Keratinocyte (primary cell): ENCODE measurements around the gene ELK3. TPM values are rescaled to one million over a fixed set of nuclear protein-coding genes. Genes with fewer than 3 reads are reported as not detected.

ENCODE experiments used
- DNase-seq: peaks from one replicate; pipeline ENCODE4 v3.0.0-alpha.2; 2011; ENCODE audit warnings: low read depth, missing footprints, low spot score
- FAIRE-seq: peaks from 2 replicates; lab custom pipeline; 2011; peaks lifted over from hg19 to GRCh38; lab: Jason Lieb, UNC
- H2AFZ ChIP-seq: 2 replicates; pipeline ENCODE4 v1.6.0; 2012; ENCODE audit warnings: low read length, control low read depth, inconsistent platforms; ENCODE audit not compliant: control insufficient read depth
- H3K27ac ChIP-seq: 2 replicates; pipeline ENCODE4 v1.5.1; 2011; ENCODE audit warnings: low read length; ENCODE audit not compliant: control insufficient read depth, insufficient read depth
- H3K27me3 ChIP-seq: 3 replicates; pipeline ENCODE4 v1.6.0; 2011; ENCODE audit warnings: low read length; ENCODE audit not compliant: control insufficient read depth, insufficient read depth; ENCODE audit errors: extremely low read depth
- H3K36me3 ChIP-seq, 2 experiments: 2 replicates in 1 of 2; 3 replicates in 1 of 2; pipeline ENCODE4 v1.5.1; 2011; ENCODE audit warnings: low read length in 2 of 2, mild to moderate bottlenecking in 1 of 2; ENCODE audit not compliant: control insufficient read depth in 2 of 2, insufficient read depth in 2 of 2; ENCODE audit errors: extremely low read depth in 1 of 2
- H3K4me1 ChIP-seq: 3 replicates; pipeline ENCODE4 v1.5.1; 2011; ENCODE audit warnings: low read length; ENCODE audit not compliant: control insufficient read depth, insufficient read depth; ENCODE audit errors: extremely low read depth
- H3K4me2 ChIP-seq: 3 replicates; pipeline ENCODE4 v1.6.0; 2011; ENCODE audit warnings: low read depth, low read length; ENCODE audit not compliant: control insufficient read depth, insufficient read depth; ENCODE audit errors: extremely low read depth
- H3K4me3 ChIP-seq, 3 experiments: fragments of 200-600 bp in 1 of 3; sonication (generic) in 1 of 3; 2 replicates in 2 of 3; 3 replicates in 1 of 3; pipeline ENCODE4 v1.5.1; 2011 to 2016; ENCODE audit warnings: low read length in 3 of 3, mild to moderate bottlenecking in 3 of 3, control low read depth in 2 of 3, inconsistent platforms in 1 of 3, low read depth in 1 of 3, mixed read lengths in 1 of 3, mixed run types in 1 of 3, moderate library complexity in 1 of 3; ENCODE audit not compliant: control insufficient read depth in 2 of 3, insufficient read depth in 2 of 3; ENCODE audit errors: extremely low read depth in 1 of 3
- H3K79me2 ChIP-seq: 2 replicates; pipeline ENCODE4 v1.6.0; 2012; ENCODE audit warnings: low read length; ENCODE audit not compliant: control insufficient read depth, insufficient read depth
- H3K9ac ChIP-seq: 3 replicates; pipeline ENCODE4 v1.6.0; 2011; ENCODE audit warnings: low read length; ENCODE audit not compliant: control insufficient read depth, insufficient read depth; ENCODE audit errors: extremely low read depth
- H3K9me1 ChIP-seq: 3 replicates; pipeline ENCODE4 v1.6.0; 2011; ENCODE audit warnings: low read length; ENCODE audit not compliant: control insufficient read depth, insufficient read depth; ENCODE audit errors: extremely low read depth
- H3K9me3 ChIP-seq: 2 replicates; pipeline ENCODE4 v1.5.1; 2012; ENCODE audit warnings: low read depth, low read length; ENCODE audit not compliant: control insufficient read depth
- H4K20me1 ChIP-seq: 3 replicates; pipeline ENCODE4 v1.6.0; 2011; ENCODE audit warnings: low read length; ENCODE audit not compliant: control insufficient read depth, insufficient read depth; ENCODE audit errors: extremely low read depth
- CTCF ChIP-seq, 3 experiments: IDR thresholded peaks in 1 of 3; conservative IDR thresholded peaks in 1 of 3; optimal IDR thresholded peaks in 1 of 3; 2 replicates in 2 of 3; 3 replicates in 1 of 3; pipeline versions ENCODE3 to v1.5.1; 2011; ENCODE audit warnings: low read length in 3 of 3, mild to moderate bottlenecking in 3 of 3, moderate library complexity in 2 of 3, control low read depth in 1 of 3, inconsistent platforms in 1 of 3; ENCODE audit not compliant: insufficient read depth in 2 of 3; ENCODE audit errors: extremely low read depth in 1 of 3
- EZH2 ChIP-seq: IDR thresholded peaks from one replicate; pipeline ENCODE4 v1.6.1; 2012; ENCODE audit warnings: inconsistent platforms, mild to moderate bottlenecking, low read length, moderate library complexity
- dilution Hi-C: fragments of 300-500 bp; cut with MboI; formaldehyde crosslinking; loops from one replicate; pipeline ENCODE4 v1.7.0; 2020; ENCODE audit warnings: low sequenced_read_pairs; ENCODE audit not compliant: extremely low pct_ligation_motif_present
- polyA plus RNA-seq, 5 experiments: library from polyadenylated mRNA; depleted of rRNA in 3 of 5; stranded (reverse) in 3 of 5; stranded (forward) in 1 of 5; unstranded in 1 of 5; fragments of >200 nt; gene quantifications; 1 replicate in 1 of 5; 2 replicates in 3 of 5; 3 replicates in 1 of 5; pipeline versions ENCODE4 v1.2.1 to v1.2.3, GENCODE V29; 2011 to 2012; ENCODE audit warnings: missing spikeins in 2 of 5, low read depth in 1 of 5, low replicate concordance in 1 of 5

The ELK3 gene
- polyA plus RNA-seq, 1 donor (not counting 4 experiments of a cell fraction or from before 2014, with no cell fraction given), result 28.2 TPM

DNA sequence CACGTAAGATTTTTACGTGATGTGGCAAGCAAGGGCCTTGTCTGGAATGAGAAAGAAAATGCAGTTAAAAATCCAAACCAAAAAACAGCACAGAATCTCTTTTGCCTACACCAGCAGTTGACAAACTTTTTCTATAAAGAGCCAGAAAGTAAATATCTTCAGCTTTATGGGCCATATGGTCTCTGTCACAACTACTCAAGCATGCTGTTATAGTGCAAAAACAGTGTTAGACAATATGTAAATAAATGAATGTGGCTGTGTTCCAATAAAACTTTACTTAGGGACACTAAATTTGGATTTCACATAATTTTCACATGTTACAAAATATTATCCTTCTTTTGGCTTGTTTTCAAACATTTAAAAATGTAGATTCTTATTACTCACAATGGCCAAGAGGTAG lies 6.2 kb upstream of the ELK3 start:
- no peaks in the 10 kb centered on the region for H3K4me1 ChIP-seq
- H3K9me3 ChIP-seq, result no peaks in the 10 kb centered on the region
- H3K4me2 ChIP-seq, result no peak overlapping the region
- dilution Hi-C loops, result no loop called here
- no peak for FAIRE-seq
- no peak overlapping the region for H2AFZ ChIP-seq
- no peak overlapping the region for H3K9ac ChIP-seq
- H3K9me1 ChIP-seq, result no peaks in the 10 kb centered on the region
- H3K27me3 ChIP-seq, result no peaks in the 10 kb centered on the region
- H3K79me2 ChIP-seq, result no peaks in the 10 kb centered on the region
- no peak for TF ChIP-seq EZH2
- TF ChIP-seq CTCF (optimal IDR thresholded peaks at IDR 0.05 in 1 of 3, IDR thresholded peaks at IDR 0.05 in 1 of 3, conservative IDR thresholded peaks at IDR 0.05 in 1 of 3; ENCODE audit: extremely low read depth in 1 of 3, insufficient read depth in 2 of 3, low read length in 3 of 3), result no peak
- H3K36me3 ChIP-seq, result no peaks in the 10 kb centered on the region
- no peak overlapping the region for H3K4me3 ChIP-seq
- no peaks in the 10 kb centered on the region for H4K20me1 ChIP-seq
- no peak for DNase-seq
- H3K27ac ChIP-seq, result no peak overlapping the region

GRCh38 chr12:96189781-96190180 lies 4.4 kb upstream of the ELK3 start:
- peaks cover under 1% of the 10 kb centered on the region for H3K79me2 ChIP-seq
- no peaks in the 10 kb centered on the region for H3K36me3 ChIP-seq
- H3K9ac ChIP-seq, result no peak overlapping the region
- TF ChIP-seq EZH2 (no peak), CTCF (optimal IDR thresholded peaks at IDR 0.05 in 1 of 3, IDR thresholded peaks at IDR 0.05 in 1 of 3, conservative IDR thresholded peaks at IDR 0.05 in 1 of 3; ENCODE audit: extremely low read depth in 1 of 3, insufficient read depth in 2 of 3, low read length in 3 of 3) (no peak)
- H3K9me3 ChIP-seq, result no peaks in the 10 kb centered on the region
- H3K9me1 ChIP-seq, result no peaks in the 10 kb centered on the region
- H3K27me3 ChIP-seq, result no peaks in the 10 kb centered on the region
- no peaks in the 10 kb centered on the region for H4K20me1 ChIP-seq
- H3K4me2 ChIP-seq, result no peak overlapping the region
- dilution Hi-C loops, result no loop called here
- no peak overlapping the region for H2AFZ ChIP-seq
- DNase-seq (no peak), FAIRE-seq (no peak)
- H3K27ac ChIP-seq, result no peak overlapping the region
- no peak overlapping the region for H3K4me3 ChIP-seq
- H3K4me1 ChIP-seq, result no peaks in the 10 kb centered on the region
